HG03064 (cell line): ENCODE results near the gene ANKRD18A.

ENCODE experiments used
- ATAC-seq: cut with Tn5 transposase; IDR thresholded peaks from one replicate; pipeline ENCODE4 v1.9.1; 2021; ENCODE audit warnings: low read depth; ENCODE audit not compliant: unreplicated experiment

The ANKRD18A gene

GRCh38 chr9:38620483-38621433, at the start of gene ANKRD18A:
Gene ANKRD18A (minus strand): TSS chr9:38620596. CDS start chr9:38620285, 311 bp downstream.
- no peak for ATAC-seq

- ATAC-seq = no peak
These were observed 48.5 kb upstream of the ANKRD18A start for GRCh38 chr9:38668791-38669466.

- no peak for ATAC-seq
These were observed 42.6 kb upstream of the ANKRD18A start for GRCh38 chr9:38662763-38663593.

- ATAC-seq = no peak
These were observed 39.1 kb upstream of the ANKRD18A start for GRCh38 chr9:38659538-38659937.

GRCh38 chr9:38656896-38657295, 36.5 kb upstream of the ANKRD18A start:
- ATAC-seq = no peak

- no peak for ATAC-seq
These were observed 32.1 kb upstream of the ANKRD18A start for GRCh38 chr9:38652486-38652885.

GRCh38 chr9:38652044-38652443, 31.6 kb upstream of the ANKRD18A start:
- no peak for ATAC-seq

GRCh38 chr9:38651400-38652042, 31.1 kb upstream of the ANKRD18A start:
- ATAC-seq = no peak

- no peak for ATAC-seq
These were observed 30.2 kb upstream of the ANKRD18A start for GRCh38 chr9:38650564-38650963.

GRCh38 chr9:38649731-38650363, 29.5 kb upstream of the ANKRD18A start:
- ATAC-seq = no peak

- no peak for ATAC-seq
These were observed 24.2 kb upstream of the ANKRD18A start for GRCh38 chr9:38644601-38645000.

GRCh38 chr9:38643815-38644173, 23.4 kb upstream of the ANKRD18A start:
- no peak for ATAC-seq

- no peak for ATAC-seq
These were observed 22.8 kb upstream of the ANKRD18A start for GRCh38 chr9:38642951-38643814.

- no peak for ATAC-seq
These were observed 21.8 kb upstream of the ANKRD18A start for GRCh38 chr9:38641985-38642864.

GRCh38 chr9:38641142-38641541, 20.7 kb upstream of the ANKRD18A start:
- ATAC-seq = no peak

GRCh38 chr9:38639577-38639940, 19.2 kb upstream of the ANKRD18A start:
- no peak for ATAC-seq

GRCh38 chr9:38638881-38639576, 18.6 kb upstream of the ANKRD18A start:
- ATAC-seq = no peak

GRCh38 chr9:38634315-38634714, 13.9 kb upstream of the ANKRD18A start:
- no peak for ATAC-seq
